Measurements from ENCODE around the gene THOC7.

DNA sequence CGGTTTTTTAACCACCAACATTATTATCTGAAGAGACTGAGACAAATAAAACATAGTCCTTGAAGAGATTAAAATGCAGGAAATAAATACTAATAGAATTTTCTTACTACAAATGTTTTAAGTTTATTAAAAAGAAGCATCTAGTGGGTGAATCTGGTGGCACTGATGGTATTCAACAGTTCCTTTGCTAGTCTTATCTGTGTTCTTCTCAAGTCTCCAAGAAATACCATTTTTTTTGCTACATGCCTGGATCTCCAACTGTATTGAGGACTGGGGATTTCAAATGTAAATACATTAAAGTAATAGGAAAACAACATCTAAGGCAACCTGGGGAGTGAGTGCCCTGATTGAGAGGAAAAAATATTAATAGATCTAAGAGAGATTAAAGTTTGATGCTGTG lies 21.9 kb downstream of the THOC7 start:
- no peak for TF ChIP-seq GATA2 (IDR thresholded peaks at IDR 0.05; ENCODE audit: low read depth, low read length)
- no peak for TF ChIP-seq GATA3 (IDR thresholded peaks at IDR 0.05; ENCODE audit: low read depth, low read length)

Measured in SH-SY5Y (cell line).